HepG2 (cell line): ENCODE data around the gene GPN1. TPM values are rescaled to one million over a fixed set of nuclear protein-coding genes. Genes with fewer than 3 reads are reported as not detected.

Experiments used
- CBX1 ChIP-seq: IDR thresholded peaks from one replicate; pipeline ENCODE4 v1.6.1; 2016; ENCODE audit warnings: antibody characterized with exemption, low read depth
- FOXA1 ChIP-seq, 2 experiments: fragments of 450-650 bp in 1 of 2; sonication (generic) in 1 of 2; formaldehyde crosslinking in 1 of 2; IDR thresholded peaks; 2 replicates each; pipeline versions ENCODE4 v1.4.0 to v1.6.1; 2016 to 2020; ENCODE audit warnings: missing genetic modification reagents in 1 of 2
- HHEX ChIP-seq: IDR thresholded peaks from 2 replicates; pipeline ENCODE4 v1.6.1; 2016; ENCODE audit warnings: control low read depth
- HOXA5 ChIP-seq: sonication (generic); formaldehyde crosslinking; IDR thresholded peaks from 2 replicates; pipeline ENCODE4 v1.4.0; 2020; ENCODE audit warnings: missing genetic modification reagents
- MATR3 ChIP-seq: sonication (generic); formaldehyde crosslinking; IDR thresholded peaks from 2 replicates; pipeline ENCODE4 v1.4.0; 2020; ENCODE audit warnings: missing genetic modification reagents
- PHF20 ChIP-seq: sonication (generic); formaldehyde crosslinking; IDR thresholded peaks from 2 replicates; pipeline ENCODE4 v1.5.0; 2020; ENCODE audit warnings: mild to moderate bottlenecking, missing genetic modification reagents
- REPIN1 ChIP-seq: sonication (generic); formaldehyde crosslinking; IDR thresholded peaks from 2 replicates; pipeline ENCODE4 v1.8.0; 2022; ENCODE audit warnings: missing genetic modification reagents, low read depth, mild to moderate bottlenecking, borderline replicate concordance
- TOPORS ChIP-seq: sonication (generic); formaldehyde crosslinking; IDR thresholded peaks from 2 replicates; pipeline ENCODE4 v1.8.0; 2023; ENCODE audit warnings: mild to moderate bottlenecking, missing genetic modification reagents
- ZBTB20 ChIP-seq: sonication (generic); formaldehyde crosslinking; IDR thresholded peaks from 2 replicates; pipeline ENCODE4 v1.8.1; 2023; ENCODE audit warnings: missing genetic modification reagents, low read depth, mild to moderate bottlenecking, borderline replicate concordance
- ZNF10 ChIP-seq: sonication (generic); formaldehyde crosslinking; IDR thresholded peaks from 2 replicates; pipeline ENCODE4 v1.4.0; 2020; ENCODE audit warnings: mild to moderate bottlenecking, low read depth, missing genetic modification reagents, borderline replicate concordance
- ZNF251 ChIP-seq: sonication (generic); formaldehyde crosslinking; IDR thresholded peaks from 2 replicates; pipeline ENCODE4 v1.9.0; 2021; ENCODE audit warnings: mild to moderate bottlenecking, missing genetic modification reagents
- ZNF549 ChIP-seq: sonication (generic); formaldehyde crosslinking; IDR thresholded peaks from 2 replicates; pipeline ENCODE4 v1.5.0; 2020; ENCODE audit warnings: missing genetic modification reagents
- ZNF646 ChIP-seq: sonication (generic); formaldehyde crosslinking; IDR thresholded peaks from 2 replicates; pipeline ENCODE4 v1.9.0; 2021; ENCODE audit warnings: mild to moderate bottlenecking, missing genetic modification reagents
- ZSCAN29 ChIP-seq: sonication (generic); formaldehyde crosslinking; conservative IDR thresholded peaks from 2 replicates; pipeline ENCODE4 v1.4.0; 2020; ENCODE audit warnings: mild to moderate bottlenecking, missing genetic modification reagents
- polyA plus RNA-seq, 8 experiments: library from polyadenylated mRNA; depleted of rRNA in 3 of 8; stranded (reverse) in 7 of 8; unstranded in 1 of 8; fragments of >200 nt; fragmentation: Illumina TruSeq in 4 of 8; extraction: Trizol in 4 of 8; gene quantifications; 2 replicates each; pipeline versions ENCODE4 v1.2.1 to v1.2.3, GENCODE V29; 2011 to 2016; ENCODE audit warnings: low read depth in 4 of 8, missing spikeins in 1 of 8, mixed read lengths in 1 of 8; ENCODE audit not compliant: insufficient read depth in 1 of 8
- total RNA-seq, 5 experiments: library from RNA; depleted of rRNA; stranded (reverse); fragments of >200 nt; fragmentation: Illumina TruSeq; extraction: Trizol; gene quantifications; 2 replicates each; pipeline ENCODE4 v1.2.3, GENCODE V29; 2016; ENCODE audit warnings: low read depth in 1 of 5
- TF ChIP-seq, protein P1 (sequence below): fragments of 450-650 bp; IDR thresholded peaks from 2 replicates; pipeline ENCODE4 v1.6.1; 2017; ENCODE audit warnings: mild to moderate bottlenecking
- TF ChIP-seq, protein P2 (sequence below): sonication (generic); formaldehyde crosslinking; IDR thresholded peaks from 2 replicates; pipeline ENCODE4 v1.4.0; 2020; ENCODE audit warnings: missing genetic modification reagents, borderline replicate concordance

GPN1 gene
- total and polyA plus RNA-seq, 2 of the 13 experiments (the other 11 are each of a cell fraction or from before 2014, with no cell fraction given): 54.5 to 62.7 TPM

DNA sequence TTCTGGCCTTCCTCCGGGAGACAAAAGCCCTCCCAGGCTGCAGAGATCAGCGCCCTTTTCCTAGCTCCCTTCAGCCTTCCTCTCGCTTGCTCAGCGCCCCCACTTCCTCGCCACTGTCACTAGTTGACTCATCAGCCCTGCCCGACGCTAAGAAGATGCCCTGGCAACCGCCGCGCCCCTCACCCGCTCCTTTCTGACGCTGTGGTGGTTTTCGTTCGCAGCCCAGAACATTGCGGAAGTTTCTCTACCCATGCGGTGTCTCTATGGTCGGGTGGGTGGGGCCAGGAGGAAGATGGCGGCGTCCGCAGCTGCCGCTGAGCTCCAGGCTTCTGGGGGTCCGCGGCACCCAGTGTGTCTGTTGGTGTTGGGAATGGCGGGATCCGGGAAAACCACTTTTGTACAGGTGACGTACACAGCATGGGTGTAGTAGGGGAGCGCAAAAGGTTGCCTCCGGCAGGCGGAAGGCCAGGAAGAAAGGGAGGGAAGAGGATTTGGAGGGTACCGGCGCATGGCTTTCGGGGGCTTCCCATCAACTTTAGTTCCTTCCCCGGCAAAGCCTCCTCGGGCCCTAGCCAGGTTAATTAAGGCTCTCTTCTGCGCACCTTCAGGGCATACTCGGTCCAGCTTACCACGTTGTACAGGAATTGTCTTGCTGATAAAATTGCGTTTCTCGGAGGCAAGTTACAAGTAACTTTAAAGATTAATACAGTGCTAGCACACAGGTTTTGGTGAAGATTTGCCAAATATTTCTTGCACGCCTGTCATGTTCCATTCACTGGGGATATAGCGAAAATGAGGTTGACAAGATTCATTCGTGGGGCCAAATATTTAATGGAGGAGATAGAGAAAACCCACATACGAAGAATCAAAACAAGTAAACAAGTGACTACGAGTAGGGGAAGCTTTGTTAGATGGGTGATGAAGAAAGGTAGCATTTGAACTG, at the start of gene GPN1, which contains the start of gene CCDC121 (continued):
- TF ChIP-seq ZBTB20 (CRISPR knock-in tag) (peak; percentile 90), ZNF10 (no peak), ZNF646 (CRISPR knock-in tag) (no peak; the same call in 1 of the 2 replicates), TOPORS (CRISPR knock-in tag) (peak; percentile 67; the same call in 1 of the 2 replicates), MATR3 (CRISPR knock-in tag) (no peak), ZNF549 (CRISPR knock-in tag) (no peak), FOXA1 (IDR thresholded peaks at IDR 0.05) (no peak), FOXA1 (CRISPR knock-in tag; IDR thresholded peaks at IDR 0.05) (no peak), CBX1 (peak; percentile 84), HOXA5 (peak; percentile 58; the same call in 1 of the 2 replicates), REPIN1 (peak; percentile 94), HHEX (CRISPR knock-in tag) (no peak), ZSCAN29 (CRISPR knock-in tag) (no peak), ZNF251 (no peak), PHF20 (CRISPR knock-in tag) (peak; percentile 94)
- TF ChIP-seq, protein P1, sequence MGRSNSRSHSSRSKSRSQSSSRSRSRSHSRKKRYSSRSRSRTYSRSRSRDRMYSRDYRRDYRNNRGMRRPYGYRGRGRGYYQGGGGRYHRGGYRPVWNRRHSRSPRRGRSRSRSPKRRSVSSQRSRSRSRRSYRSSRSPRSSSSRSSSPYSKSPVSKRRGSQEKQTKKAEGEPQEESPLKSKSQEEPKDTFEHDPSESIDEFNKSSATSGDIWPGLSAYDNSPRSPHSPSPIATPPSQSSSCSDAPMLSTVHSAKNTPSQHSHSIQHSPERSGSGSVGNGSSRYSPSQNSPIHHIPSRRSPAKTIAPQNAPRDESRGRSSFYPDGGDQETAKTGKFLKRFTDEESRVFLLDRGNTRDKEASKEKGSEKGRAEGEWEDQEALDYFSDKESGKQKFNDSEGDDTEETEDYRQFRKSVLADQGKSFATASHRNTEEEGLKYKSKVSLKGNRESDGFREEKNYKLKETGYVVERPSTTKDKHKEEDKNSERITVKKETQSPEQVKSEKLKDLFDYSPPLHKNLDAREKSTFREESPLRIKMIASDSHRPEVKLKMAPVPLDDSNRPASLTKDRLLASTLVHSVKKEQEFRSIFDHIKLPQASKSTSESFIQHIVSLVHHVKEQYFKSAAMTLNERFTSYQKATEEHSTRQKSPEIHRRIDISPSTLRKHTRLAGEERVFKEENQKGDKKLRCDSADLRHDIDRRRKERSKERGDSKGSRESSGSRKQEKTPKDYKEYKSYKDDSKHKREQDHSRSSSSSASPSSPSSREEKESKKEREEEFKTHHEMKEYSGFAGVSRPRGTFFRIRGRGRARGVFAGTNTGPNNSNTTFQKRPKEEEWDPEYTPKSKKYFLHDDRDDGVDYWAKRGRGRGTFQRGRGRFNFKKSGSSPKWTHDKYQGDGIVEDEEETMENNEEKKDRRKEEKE: no peak
- TF ChIP-seq, protein P2, sequence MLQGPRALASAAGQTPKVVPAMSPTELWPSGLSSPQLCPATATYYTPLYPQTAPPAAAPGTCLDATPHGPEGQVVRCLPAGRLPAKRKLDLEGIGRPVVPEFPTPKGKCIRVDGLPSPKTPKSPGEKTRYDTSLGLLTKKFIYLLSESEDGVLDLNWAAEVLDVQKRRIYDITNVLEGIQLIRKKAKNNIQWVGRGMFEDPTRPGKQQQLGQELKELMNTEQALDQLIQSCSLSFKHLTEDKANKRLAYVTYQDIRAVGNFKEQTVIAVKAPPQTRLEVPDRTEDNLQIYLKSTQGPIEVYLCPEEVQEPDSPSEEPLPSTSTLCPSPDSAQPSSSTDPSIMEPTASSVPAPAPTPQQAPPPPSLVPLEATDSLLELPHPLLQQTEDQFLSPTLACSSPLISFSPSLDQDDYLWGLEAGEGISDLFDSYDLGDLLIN (CRISPR knock-in tag): no peak
